H1 (cell line): ENCODE results near the gene SSTR1. TPM values are rescaled to one million over a fixed set of nuclear protein-coding genes. Genes with fewer than 3 reads are reported as not detected.

Source experiments
- CHD7 ChIP-seq: fragments of 300-600 bp; sonication (generic); IDR thresholded peaks from 2 replicates; pipeline ENCODE4 v1.7.1; 2012; ENCODE audit warnings: low read length, moderate library complexity, mild to moderate bottlenecking, inconsistent platforms; ENCODE audit not compliant: insufficient replicate concordance
- polyA plus RNA-seq, 7 experiments: library from polyadenylated mRNA; depleted of rRNA in 3 of 7; stranded (reverse) in 5 of 7; unstranded in 2 of 7; fragments of >200 nt in 5 of 7; fragments of 200-250 nt in 2 of 7; gene quantifications; 1 replicate in 5 of 7; 2 replicates in 1 of 7; 4 replicates in 1 of 7; pipeline versions ENCODE4 v1.2.1 to v1.2.3, GENCODE V29; 2011 to 2013; ENCODE audit warnings: missing spikeins in 2 of 7, mixed read lengths in 2 of 7
- total RNA-seq: library from RNA; stranded (reverse); fragmentation: NEBNext Ultra II Directional; extraction: Animal tissue kit (Norgen Biotek cat#: 25700); gene quantifications from 2 replicates; pipeline ENCODE4 v1.2.1, GENCODE V29; 2021

SSTR1 gene
- total and polyA plus RNA-seq, 2 of the 8 experiments (the other 6 are each of a cell fraction or from before 2014, with no cell fraction given) = 0.82 to 0.93 TPM

- TF ChIP-seq CHD7 = no peak
- TF ChIP-seq, all 59 proteins: peak for 3
Measured at GRCh38 chr14:38204719-38205115, 3.0 kb upstream of the SSTR1 start (continued).
